HepG2 (cell line): Measurements from ENCODE around the gene ONECUT2. TPM values are rescaled to one million over a fixed set of nuclear protein-coding genes. Genes with fewer than 3 reads are reported as not detected.

ENCODE experiments used
- HHEX ChIP-seq: IDR thresholded peaks from 2 replicates; pipeline ENCODE4 v1.6.1; 2016; ENCODE audit warnings: control low read depth
- MTF1 ChIP-seq: sonication (generic); formaldehyde crosslinking; IDR thresholded peaks from 2 replicates; pipeline ENCODE4 v1.5.0; 2020; ENCODE audit warnings: missing genetic modification reagents
- NR2C2 ChIP-seq: sonication (generic); formaldehyde crosslinking; IDR thresholded peaks from 2 replicates; pipeline ENCODE4 v1.4.0; 2020; ENCODE audit warnings: missing genetic modification reagents, mild to moderate bottlenecking, moderate library complexity, borderline replicate concordance
- PLRG1 ChIP-seq: fragments of 450-650 bp; conservative IDR thresholded peaks from 2 replicates; pipeline ENCODE4 v1.6.1; 2016
- PLSCR1 ChIP-seq: sonication (generic); formaldehyde crosslinking; IDR thresholded peaks from 2 replicates; pipeline ENCODE4 v1.5.0; 2020; ENCODE audit warnings: missing genetic modification reagents, mild to moderate bottlenecking, borderline replicate concordance
- TFE3 ChIP-seq: IDR thresholded peaks from 2 replicates; pipeline ENCODE4 v1.6.1; 2016
- ZBTB7A ChIP-seq: sonication (generic); formaldehyde crosslinking; IDR thresholded peaks from 2 replicates; pipeline ENCODE4 v1.8.0; 2022; ENCODE audit warnings: mild to moderate bottlenecking, missing genetic modification reagents
- ZC3H4 ChIP-seq: sonication (generic); formaldehyde crosslinking; IDR thresholded peaks from 2 replicates; pipeline ENCODE4 v1.4.0; 2020; ENCODE audit warnings: missing genetic modification reagents, borderline replicate concordance
- ZSCAN29 ChIP-seq: sonication (generic); formaldehyde crosslinking; conservative IDR thresholded peaks from 2 replicates; pipeline ENCODE4 v1.4.0; 2020; ENCODE audit warnings: mild to moderate bottlenecking, missing genetic modification reagents
- polyA plus RNA-seq, 8 experiments: library from polyadenylated mRNA; depleted of rRNA in 3 of 8; stranded (reverse) in 7 of 8; unstranded in 1 of 8; fragments of >200 nt; fragmentation: Illumina TruSeq in 4 of 8; extraction: Trizol in 4 of 8; gene quantifications; 2 replicates each; pipeline versions ENCODE4 v1.2.1 to v1.2.3, GENCODE V29; 2011 to 2016; ENCODE audit warnings: low read depth in 4 of 8, missing spikeins in 1 of 8, mixed read lengths in 1 of 8; ENCODE audit not compliant: insufficient read depth in 1 of 8
- total RNA-seq, 5 experiments: library from RNA; depleted of rRNA; stranded (reverse); fragments of >200 nt; fragmentation: Illumina TruSeq; extraction: Trizol; gene quantifications; 2 replicates each; pipeline ENCODE4 v1.2.3, GENCODE V29; 2016; ENCODE audit warnings: low read depth in 1 of 5
- TF ChIP-seq, protein P1 (sequence below): IDR thresholded peaks from 2 replicates; pipeline ENCODE4 v1.4.0; 2020; ENCODE audit warnings: mild to moderate bottlenecking, missing genetic modification reagents
- TF ChIP-seq, protein P2 (sequence below): fragments of 450-650 bp; IDR thresholded peaks from 2 replicates; pipeline ENCODE4 v1.6.1; 2017; ENCODE audit warnings: mild to moderate bottlenecking
- TF ChIP-seq, protein P3 (sequence below): sonication (generic); formaldehyde crosslinking; IDR thresholded peaks from 2 replicates; pipeline ENCODE4 v1.4.0; 2020; ENCODE audit warnings: missing genetic modification reagents

Gene ONECUT2
- total and polyA plus RNA-seq, 2 of the 13 experiments (the other 11 are each of a cell fraction or from before 2014, with no cell fraction given) = 3.0 to 3.2 TPM

DNA sequence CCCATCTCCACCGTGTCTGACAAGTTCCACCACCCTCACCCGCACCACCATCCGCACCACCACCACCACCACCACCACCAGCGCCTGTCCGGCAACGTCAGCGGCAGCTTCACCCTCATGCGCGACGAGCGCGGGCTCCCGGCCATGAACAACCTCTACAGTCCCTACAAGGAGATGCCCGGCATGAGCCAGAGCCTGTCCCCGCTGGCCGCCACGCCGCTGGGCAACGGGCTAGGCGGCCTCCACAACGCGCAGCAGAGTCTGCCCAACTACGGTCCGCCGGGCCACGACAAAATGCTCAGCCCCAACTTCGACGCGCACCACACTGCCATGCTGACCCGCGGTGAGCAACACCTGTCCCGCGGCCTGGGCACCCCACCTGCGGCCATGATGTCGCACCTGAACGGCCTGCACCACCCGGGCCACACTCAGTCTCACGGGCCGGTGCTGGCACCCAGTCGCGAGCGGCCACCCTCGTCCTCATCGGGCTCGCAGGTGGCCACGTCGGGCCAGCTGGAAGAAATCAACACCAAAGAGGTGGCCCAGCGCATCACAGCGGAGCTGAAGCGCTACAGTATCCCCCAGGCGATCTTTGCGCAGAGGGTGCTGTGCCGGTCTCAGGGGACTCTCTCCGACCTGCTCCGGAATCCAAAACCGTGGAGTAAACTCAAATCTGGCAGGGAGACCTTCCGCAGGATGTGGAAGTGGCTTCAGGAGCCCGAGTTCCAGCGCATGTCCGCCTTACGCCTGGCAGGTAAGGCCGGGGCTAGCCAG lies 1.2 kb downstream of the ONECUT2 start (continued):
- TF ChIP-seq, protein P1, sequence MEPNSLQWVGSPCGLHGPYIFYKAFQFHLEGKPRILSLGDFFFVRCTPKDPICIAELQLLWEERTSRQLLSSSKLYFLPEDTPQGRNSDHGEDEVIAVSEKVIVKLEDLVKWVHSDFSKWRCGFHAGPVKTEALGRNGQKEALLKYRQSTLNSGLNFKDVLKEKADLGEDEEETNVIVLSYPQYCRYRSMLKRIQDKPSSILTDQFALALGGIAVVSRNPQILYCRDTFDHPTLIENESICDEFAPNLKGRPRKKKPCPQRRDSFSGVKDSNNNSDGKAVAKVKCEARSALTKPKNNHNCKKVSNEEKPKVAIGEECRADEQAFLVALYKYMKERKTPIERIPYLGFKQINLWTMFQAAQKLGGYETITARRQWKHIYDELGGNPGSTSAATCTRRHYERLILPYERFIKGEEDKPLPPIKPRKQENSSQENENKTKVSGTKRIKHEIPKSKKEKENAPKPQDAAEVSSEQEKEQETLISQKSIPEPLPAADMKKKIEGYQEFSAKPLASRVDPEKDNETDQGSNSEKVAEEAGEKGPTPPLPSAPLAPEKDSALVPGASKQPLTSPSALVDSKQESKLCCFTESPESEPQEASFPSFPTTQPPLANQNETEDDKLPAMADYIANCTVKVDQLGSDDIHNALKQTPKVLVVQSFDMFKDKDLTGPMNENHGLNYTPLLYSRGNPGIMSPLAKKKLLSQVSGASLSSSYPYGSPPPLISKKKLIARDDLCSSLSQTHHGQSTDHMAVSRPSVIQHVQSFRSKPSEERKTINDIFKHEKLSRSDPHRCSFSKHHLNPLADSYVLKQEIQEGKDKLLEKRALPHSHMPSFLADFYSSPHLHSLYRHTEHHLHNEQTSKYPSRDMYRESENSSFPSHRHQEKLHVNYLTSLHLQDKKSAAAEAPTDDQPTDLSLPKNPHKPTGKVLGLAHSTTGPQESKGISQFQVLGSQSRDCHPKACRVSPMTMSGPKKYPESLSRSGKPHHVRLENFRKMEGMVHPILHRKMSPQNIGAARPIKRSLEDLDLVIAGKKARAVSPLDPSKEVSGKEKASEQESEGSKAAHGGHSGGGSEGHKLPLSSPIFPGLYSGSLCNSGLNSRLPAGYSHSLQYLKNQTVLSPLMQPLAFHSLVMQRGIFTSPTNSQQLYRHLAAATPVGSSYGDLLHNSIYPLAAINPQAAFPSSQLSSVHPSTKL (CRISPR knock-in tag) = no peak
- TF ChIP-seq HHEX (CRISPR knock-in tag) = no peak
- no peak for TF ChIP-seq MTF1
- TF ChIP-seq NR2C2 = no peak
- TF ChIP-seq TFE3 = no peak
- TF ChIP-seq PLRG1 = no peak
- TF ChIP-seq, protein P2, sequence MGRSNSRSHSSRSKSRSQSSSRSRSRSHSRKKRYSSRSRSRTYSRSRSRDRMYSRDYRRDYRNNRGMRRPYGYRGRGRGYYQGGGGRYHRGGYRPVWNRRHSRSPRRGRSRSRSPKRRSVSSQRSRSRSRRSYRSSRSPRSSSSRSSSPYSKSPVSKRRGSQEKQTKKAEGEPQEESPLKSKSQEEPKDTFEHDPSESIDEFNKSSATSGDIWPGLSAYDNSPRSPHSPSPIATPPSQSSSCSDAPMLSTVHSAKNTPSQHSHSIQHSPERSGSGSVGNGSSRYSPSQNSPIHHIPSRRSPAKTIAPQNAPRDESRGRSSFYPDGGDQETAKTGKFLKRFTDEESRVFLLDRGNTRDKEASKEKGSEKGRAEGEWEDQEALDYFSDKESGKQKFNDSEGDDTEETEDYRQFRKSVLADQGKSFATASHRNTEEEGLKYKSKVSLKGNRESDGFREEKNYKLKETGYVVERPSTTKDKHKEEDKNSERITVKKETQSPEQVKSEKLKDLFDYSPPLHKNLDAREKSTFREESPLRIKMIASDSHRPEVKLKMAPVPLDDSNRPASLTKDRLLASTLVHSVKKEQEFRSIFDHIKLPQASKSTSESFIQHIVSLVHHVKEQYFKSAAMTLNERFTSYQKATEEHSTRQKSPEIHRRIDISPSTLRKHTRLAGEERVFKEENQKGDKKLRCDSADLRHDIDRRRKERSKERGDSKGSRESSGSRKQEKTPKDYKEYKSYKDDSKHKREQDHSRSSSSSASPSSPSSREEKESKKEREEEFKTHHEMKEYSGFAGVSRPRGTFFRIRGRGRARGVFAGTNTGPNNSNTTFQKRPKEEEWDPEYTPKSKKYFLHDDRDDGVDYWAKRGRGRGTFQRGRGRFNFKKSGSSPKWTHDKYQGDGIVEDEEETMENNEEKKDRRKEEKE = no peak
- TF ChIP-seq, protein P3, sequence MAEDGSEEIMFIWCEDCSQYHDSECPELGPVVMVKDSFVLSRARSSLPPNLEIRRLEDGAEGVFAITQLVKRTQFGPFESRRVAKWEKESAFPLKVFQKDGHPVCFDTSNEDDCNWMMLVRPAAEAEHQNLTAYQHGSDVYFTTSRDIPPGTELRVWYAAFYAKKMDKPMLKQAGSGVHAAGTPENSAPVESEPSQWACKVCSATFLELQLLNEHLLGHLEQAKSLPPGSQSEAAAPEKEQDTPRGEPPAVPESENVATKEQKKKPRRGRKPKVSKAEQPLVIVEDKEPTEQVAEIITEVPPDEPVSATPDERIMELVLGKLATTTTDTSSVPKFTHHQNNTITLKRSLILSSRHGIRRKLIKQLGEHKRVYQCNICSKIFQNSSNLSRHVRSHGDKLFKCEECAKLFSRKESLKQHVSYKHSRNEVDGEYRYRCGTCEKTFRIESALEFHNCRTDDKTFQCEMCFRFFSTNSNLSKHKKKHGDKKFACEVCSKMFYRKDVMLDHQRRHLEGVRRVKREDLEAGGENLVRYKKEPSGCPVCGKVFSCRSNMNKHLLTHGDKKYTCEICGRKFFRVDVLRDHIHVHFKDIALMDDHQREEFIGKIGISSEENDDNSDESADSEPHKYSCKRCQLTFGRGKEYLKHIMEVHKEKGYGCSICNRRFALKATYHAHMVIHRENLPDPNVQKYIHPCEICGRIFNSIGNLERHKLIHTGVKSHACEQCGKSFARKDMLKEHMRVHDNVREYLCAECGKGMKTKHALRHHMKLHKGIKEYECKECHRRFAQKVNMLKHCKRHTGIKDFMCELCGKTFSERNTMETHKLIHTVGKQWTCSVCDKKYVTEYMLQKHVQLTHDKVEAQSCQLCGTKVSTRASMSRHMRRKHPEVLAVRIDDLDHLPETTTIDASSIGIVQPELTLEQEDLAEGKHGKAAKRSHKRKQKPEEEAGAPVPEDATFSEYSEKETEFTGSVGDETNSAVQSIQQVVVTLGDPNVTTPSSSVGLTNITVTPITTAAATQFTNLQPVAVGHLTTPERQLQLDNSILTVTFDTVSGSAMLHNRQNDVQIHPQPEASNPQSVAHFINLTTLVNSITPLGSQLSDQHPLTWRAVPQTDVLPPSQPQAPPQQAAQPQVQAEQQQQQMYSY (CRISPR knock-in tag) = no peak
- no peak for TF ChIP-seq ZSCAN29 (CRISPR knock-in tag)
- 0 out of 2 replicates have a peak, but pooled peaks have one; percentile 7 for TF ChIP-seq ZBTB7A (CRISPR knock-in tag)
- TF ChIP-seq PLSCR1 (CRISPR knock-in tag) = no peak
- no peak for TF ChIP-seq ZC3H4 (CRISPR knock-in tag)
